HG02885 (cell line): ENCODE data around the gene CPNE4.
"Not testable (repeated sequence)": the region's sequence is repeated elsewhere in the genome, so short reads cannot be mapped to it uniquely, and the experiment has no call there.

Source experiments
- ATAC-seq: cut with Tn5 transposase; IDR thresholded peaks from one replicate; pipeline ENCODE4 v1.9.1; 2021; ENCODE audit warnings: mild to moderate bottlenecking; ENCODE audit not compliant: unreplicated experiment, poor library complexity

CPNE4 gene

GRCh38 chr3:131972091-131972490 is 62.7 kb downstream of the CPNE4 start:
- no peak for ATAC-seq

- ATAC-seq, result not testable (repeated sequence)
Observed at GRCh38 chr3:131963442-131963841, 71.4 kb downstream of the CPNE4 start.

- no peak for ATAC-seq
Observed at GRCh38 chr3:131962982-131963381, 71.8 kb downstream of the CPNE4 start.

GRCh38 chr3:131960324-131960723 is 74.5 kb downstream of the CPNE4 start:
- ATAC-seq, result no peak

GRCh38 chr3:131957980-131958379 is 76.8 kb downstream of the CPNE4 start:
- no peak for ATAC-seq

GRCh38 chr3:131957511-131957910 is 77.3 kb downstream of the CPNE4 start:
- no peak for ATAC-seq

GRCh38 chr3:131948806-131949205 is 86.0 kb downstream of the CPNE4 start:
- ATAC-seq, result no peak

GRCh38 chr3:131944676-131945075 is 90.1 kb downstream of the CPNE4 start:
- no peak for ATAC-seq

GRCh38 chr3:131933665-131934064 is 101.1 kb downstream of the CPNE4 start:
- ATAC-seq, result no peak

- ATAC-seq, result no peak
Observed at GRCh38 chr3:131928593-131928992, 106.2 kb downstream of the CPNE4 start.

GRCh38 chr3:131925571-131925970 is 109.2 kb downstream of the CPNE4 start:
- ATAC-seq, result no peak

- ATAC-seq, result no peak
Observed at GRCh38 chr3:131922356-131922755, 112.5 kb downstream of the CPNE4 start.

GRCh38 chr3:131917006-131917405 is 117.8 kb downstream of the CPNE4 start:
- no peak for ATAC-seq

GRCh38 chr3:131914090-131914691 is 120.6 kb downstream of the CPNE4 start:
- no peak for ATAC-seq

- ATAC-seq, result no peak
Observed at GRCh38 chr3:131912255-131912654, 122.6 kb downstream of the CPNE4 start.

GRCh38 chr3:131907796-131908195 is 127.0 kb downstream of the CPNE4 start:
- ATAC-seq, result no peak

GRCh38 chr3:131903988-131904415 is 130.8 kb downstream of the CPNE4 start:
- ATAC-seq, result no peak

GRCh38 chr3:131901686-131902085 is 133.1 kb downstream of the CPNE4 start:
- no peak for ATAC-seq

- no peak for ATAC-seq
Observed at GRCh38 chr3:131900891-131901290, 133.9 kb downstream of the CPNE4 start.

- ATAC-seq, result no peak
Observed at GRCh38 chr3:131899021-131899420, 135.8 kb downstream of the CPNE4 start.

GRCh38 chr3:131898346-131898745 is 136.5 kb downstream of the CPNE4 start:
- ATAC-seq, result no peak

- ATAC-seq, result no peak
Observed at GRCh38 chr3:131896285-131896684, 138.5 kb downstream of the CPNE4 start.

- ATAC-seq, result no peak
Observed at GRCh38 chr3:131895766-131896165, 139.0 kb downstream of the CPNE4 start.
